ENCODE data around the gene CKAP2L.

CKAP2L gene

GRCh38 chr2:112730216-112730615 is 34.2 kb downstream of the CKAP2L start:
- Histone ChIP-seq H3K27me3 (ENCODE audit: insufficient read depth, poor library complexity, severe bottlenecking) (no peaks in the 10 kb centered on the region), H3K4me1 (ENCODE audit: insufficient read depth, poor library complexity, severe bottlenecking) (peaks cover 7% of the 10 kb centered on the region), H3K27ac (ENCODE audit: poor library complexity, severe bottlenecking) (no peak overlapping the region), H3K9me3 (ENCODE audit: severe bottlenecking) (no peaks in the 10 kb centered on the region), H3K36me3 (ENCODE audit: low read depth) (no peaks in the 10 kb centered on the region), H3K4me3 (ENCODE audit: severe bottlenecking) (no peak overlapping the region)
- DNase-seq (ENCODE audit: low spot score) (no peak), ATAC-seq (ENCODE audit: low read depth) (no peak)
- no peak for TF ChIP-seq CTCF (IDR thresholded peaks at IDR 0.05; ENCODE audit: poor library complexity, severe bottlenecking)

- ATAC-seq (ENCODE audit: low read depth) (no peak), DNase-seq (ENCODE audit: low spot score) (no peak)
- no peaks in the 10 kb centered on the region for H3K27me3 ChIP-seq (ENCODE audit: insufficient read depth, poor library complexity, severe bottlenecking)
- H3K9me3 ChIP-seq (ENCODE audit: severe bottlenecking), result no peaks in the 10 kb centered on the region
- no peak overlapping the region for H3K27ac ChIP-seq (ENCODE audit: poor library complexity, severe bottlenecking)
- no peak for TF ChIP-seq CTCF (IDR thresholded peaks at IDR 0.05; ENCODE audit: poor library complexity, severe bottlenecking)
- H3K36me3 ChIP-seq (ENCODE audit: low read depth), result no peaks in the 10 kb centered on the region
- H3K4me3 ChIP-seq (ENCODE audit: severe bottlenecking), result no peak overlapping the region
- peaks cover 7% of the 10 kb centered on the region for H3K4me1 ChIP-seq (ENCODE audit: insufficient read depth, poor library complexity, severe bottlenecking)
Measured at GRCh38 chr2:112728378-112729175, 35.8 kb downstream of the CKAP2L start.

- TF ChIP-seq CTCF (IDR thresholded peaks at IDR 0.05; ENCODE audit: poor library complexity, severe bottlenecking), result no peak
- H3K9me3 ChIP-seq (ENCODE audit: severe bottlenecking), result no peaks in the 10 kb centered on the region
- H3K27ac ChIP-seq (ENCODE audit: poor library complexity, severe bottlenecking), result no peak overlapping the region
- H3K4me3 ChIP-seq (ENCODE audit: severe bottlenecking), result no peak overlapping the region
- no peaks in the 10 kb centered on the region for H3K27me3 ChIP-seq (ENCODE audit: insufficient read depth, poor library complexity, severe bottlenecking)
- DNase-seq (ENCODE audit: low spot score) (no peak), ATAC-seq (ENCODE audit: low read depth) (no peak)
- H3K36me3 ChIP-seq (ENCODE audit: low read depth), result no peaks in the 10 kb centered on the region
- peaks cover 7% of the 10 kb centered on the region for H3K4me1 ChIP-seq (ENCODE audit: insufficient read depth, poor library complexity, severe bottlenecking)
Measured at GRCh38 chr2:112728029-112728362, 36.4 kb downstream of the CKAP2L start.

- H3K4me3 ChIP-seq (ENCODE audit: severe bottlenecking), result no peak overlapping the region
- H3K27ac ChIP-seq (ENCODE audit: poor library complexity, severe bottlenecking), result no peak overlapping the region
- ATAC-seq (ENCODE audit: low read depth), result no peak
Measured at GRCh38 chr2:112727276-112728028, 37.0 kb downstream of the CKAP2L start.

More at GRCh38 chr2:112727276-112728028, 37.0 kb downstream of the CKAP2L start:
- Histone ChIP-seq H3K27me3 (ENCODE audit: insufficient read depth, poor library complexity, severe bottlenecking) (no peaks in the 10 kb centered on the region), H3K36me3 (ENCODE audit: low read depth) (no peaks in the 10 kb centered on the region), H3K4me1 (ENCODE audit: insufficient read depth, poor library complexity, severe bottlenecking) (peaks cover 7% of the 10 kb centered on the region), H3K9me3 (ENCODE audit: severe bottlenecking) (no peaks in the 10 kb centered on the region)
- no peak for DNase-seq (ENCODE audit: low spot score)
- TF ChIP-seq CTCF (IDR thresholded peaks at IDR 0.05; ENCODE audit: poor library complexity, severe bottlenecking), result no peak
